A673 (cell line): ENCODE data around the gene THUMPD1. TPM values are rescaled to one million over a fixed set of nuclear protein-coding genes. Genes with fewer than 3 reads are reported as not detected.
"Not testable (repeated sequence)": the region's sequence is repeated elsewhere in the genome, so short reads cannot be mapped to it uniquely, and the experiment has no call there.

ENCODE experiments used
- BruUV-seq: library from RNA; stranded (reverse); fragments of 400-500 nt; replicated peaks from 2 replicates; lab custom pipeline; 2021; lab: Mats Ljungman, UMichigan
- CTCF ChIA-PET: fragments of 300-600 bp; sonication (Branson Sonifier 250); formaldehyde crosslinking; loops from one replicate; lab custom pipeline; 2022; ENCODE audit warnings: antibody characterized with exemption; lab: Charles Lee
- POLR2A ChIA-PET: fragments of 300-600 bp; sonication (Branson Sonifier 250); formaldehyde crosslinking; loops from one replicate; lab custom pipeline; 2022; ENCODE audit warnings: antibody characterized with exemption; ENCODE audit not compliant: low non-redundant PET; lab: Charles Lee
- DNase-seq: peaks from one replicate; pipeline ENCODE4 v3.0.0-alpha.2; 2015; ENCODE audit warnings: low spot score
- H3K27ac ChIP-seq: fragments of 200-600 bp; sonication (generic); 2 replicates; pipeline ENCODE4 v1.5.1; 2016; ENCODE audit warnings: mixed run types, low read depth, mild to moderate bottlenecking, mixed read lengths, antibody characterized with exemption, low read length; ENCODE audit not compliant: poor library complexity, severe bottlenecking
- H3K27me3 ChIP-seq: fragments of 200-600 bp; sonication (generic); replicated peaks from 2 replicates; pipeline ENCODE4 v1.6.1; 2017; ENCODE audit warnings: mixed run types, low read depth, mild to moderate bottlenecking, mixed read lengths, antibody characterized with exemption, low read length; ENCODE audit not compliant: insufficient read depth, poor library complexity
- H3K36me3 ChIP-seq: fragments of 200-600 bp; sonication (generic); 2 replicates; pipeline ENCODE4 v1.6.1; 2016; ENCODE audit warnings: mixed run types, mild to moderate bottlenecking, mixed read lengths, antibody characterized with exemption, low read length; ENCODE audit not compliant: insufficient read depth, poor library complexity, severe bottlenecking
- H3K4me1 ChIP-seq: fragments of 200-600 bp; sonication (generic); 2 replicates; pipeline ENCODE4 v1.6.1; 2017; ENCODE audit warnings: mixed run types, mild to moderate bottlenecking, mixed read lengths, antibody characterized with exemption, low read length; ENCODE audit not compliant: insufficient read depth, poor library complexity, severe bottlenecking
- H3K4me3 ChIP-seq: fragments of 200-600 bp; sonication (generic); 2 replicates; pipeline ENCODE4 v1.5.1; 2016; ENCODE audit warnings: low read depth, mixed run types, mild to moderate bottlenecking, mixed read lengths, low read length; ENCODE audit not compliant: poor library complexity, severe bottlenecking
- H3K9me3 ChIP-seq: fragments of 200-600 bp; sonication (generic); 2 replicates; pipeline ENCODE4 v1.6.1; 2016; ENCODE audit warnings: mixed run types, low read depth, mild to moderate bottlenecking, mixed read lengths, antibody characterized with exemption, low read length; ENCODE audit not compliant: poor library complexity, severe bottlenecking
- EZH2 ChIP-seq: fragments of 200-600 bp; sonication (generic); IDR thresholded peaks from 2 replicates; pipeline ENCODE4 v1.6.1; 2017; ENCODE audit warnings: borderline replicate concordance, low read depth, mild to moderate bottlenecking, mixed read lengths, antibody characterized with exemption, low read length; ENCODE audit not compliant: poor library complexity, severe bottlenecking
- intact Hi-C: fragments of 100-400 bp; cut with micrococcal nuclease; formaldehyde crosslinking; loops from one replicate; pipeline ENCODE4 v1.10.0; 2022; ENCODE audit not compliant: unreplicated experiment
- total RNA-seq: library from RNA; stranded (reverse); gene quantifications from 2 replicates; pipeline ENCODE4 v1.2.3, GENCODE V29; 2021
- TF ChIP-seq, protein P1 (sequence below): fragments of 300-800, 200-600 bp; sonication (generic); conservative IDR thresholded peaks from 2 replicates; pipeline ENCODE4 v1.5.1; 2017; ENCODE audit warnings: low read depth, mild to moderate bottlenecking, antibody characterized with exemption, low read length, moderate library complexity, mixed read lengths

The THUMPD1 gene
- total RNA-seq, 1 experiment from 2014 or later: 29.9 TPM

DNA sequence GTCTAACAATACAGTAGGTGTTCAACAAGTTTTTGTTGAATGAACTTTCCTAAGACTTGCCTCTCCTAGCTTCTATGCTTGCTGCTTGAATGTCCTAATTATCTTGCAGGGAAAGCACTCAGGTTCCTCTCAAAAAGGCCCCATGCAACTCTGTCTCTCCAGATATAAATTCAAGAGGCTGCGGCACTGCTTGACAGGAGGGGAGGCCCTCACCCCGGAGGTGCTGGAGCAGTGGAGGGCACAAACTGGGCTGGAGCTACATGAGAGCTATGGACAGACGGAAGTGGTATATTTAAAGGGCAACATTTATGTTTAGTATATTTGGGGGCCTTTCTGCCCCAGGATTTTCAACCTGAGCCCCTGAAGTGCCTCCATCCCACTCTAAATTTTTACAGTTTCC lies 14.4 kb downstream of the THUMPD1 start:
- POLR2A ChIA-PET: no interaction called here
- Histone ChIP-seq H3K36me3 (no peaks in the 10 kb centered on the region), H3K27ac (no peak overlapping the region), H3K27me3 (no peaks in the 10 kb centered on the region), H3K4me1 (no peaks in the 10 kb centered on the region), H3K4me3 (no peak overlapping the region), H3K9me3 (no peaks in the 10 kb centered on the region)
- intact Hi-C loops: no loop called here
- no TSS peak for BruUV-seq
- CTCF ChIA-PET: no interaction called here
- DNase-seq: no peak
- TF ChIP-seq EZH2: no peak
- TF ChIP-seq, protein P1, sequence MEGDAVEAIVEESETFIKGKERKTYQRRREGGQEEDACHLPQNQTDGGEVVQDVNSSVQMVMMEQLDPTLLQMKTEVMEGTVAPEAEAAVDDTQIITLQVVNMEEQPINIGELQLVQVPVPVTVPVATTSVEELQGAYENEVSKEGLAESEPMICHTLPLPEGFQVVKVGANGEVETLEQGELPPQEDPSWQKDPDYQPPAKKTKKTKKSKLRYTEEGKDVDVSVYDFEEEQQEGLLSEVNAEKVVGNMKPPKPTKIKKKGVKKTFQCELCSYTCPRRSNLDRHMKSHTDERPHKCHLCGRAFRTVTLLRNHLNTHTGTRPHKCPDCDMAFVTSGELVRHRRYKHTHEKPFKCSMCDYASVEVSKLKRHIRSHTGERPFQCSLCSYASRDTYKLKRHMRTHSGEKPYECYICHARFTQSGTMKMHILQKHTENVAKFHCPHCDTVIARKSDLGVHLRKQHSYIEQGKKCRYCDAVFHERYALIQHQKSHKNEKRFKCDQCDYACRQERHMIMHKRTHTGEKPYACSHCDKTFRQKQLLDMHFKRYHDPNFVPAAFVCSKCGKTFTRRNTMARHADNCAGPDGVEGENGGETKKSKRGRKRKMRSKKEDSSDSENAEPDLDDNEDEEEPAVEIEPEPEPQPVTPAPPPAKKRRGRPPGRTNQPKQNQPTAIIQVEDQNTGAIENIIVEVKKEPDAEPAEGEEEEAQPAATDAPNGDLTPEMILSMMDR: no peak

DNA sequence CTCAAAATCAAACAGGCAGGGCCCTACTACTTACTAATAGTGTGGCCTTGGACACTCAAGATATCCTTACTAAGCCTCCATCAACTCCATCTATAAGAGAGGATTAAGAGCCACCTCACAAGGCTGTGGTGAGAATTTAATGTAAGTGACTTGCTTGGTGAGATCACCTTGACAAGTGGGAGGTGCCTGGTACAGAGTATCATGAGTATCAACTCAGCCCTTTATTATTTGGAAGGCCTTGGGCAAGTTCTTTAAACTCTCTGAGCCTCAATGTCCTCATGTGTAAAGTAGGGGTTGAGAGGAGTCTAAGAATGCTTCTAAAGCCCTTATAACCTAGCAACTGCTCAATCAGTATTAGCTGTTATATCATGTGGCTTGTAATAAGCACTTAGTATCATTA lies 15.0 kb downstream of the THUMPD1 start:
- TF ChIP-seq, protein P1: no peak
- TF ChIP-seq EZH2: no peak
- Histone ChIP-seq H3K4me1 (no peaks in the 10 kb centered on the region), H3K36me3 (no peaks in the 10 kb centered on the region), H3K27ac (no peak overlapping the region), H3K9me3 (no peaks in the 10 kb centered on the region), H3K27me3 (no peaks in the 10 kb centered on the region), H3K4me3 (no peak overlapping the region)
- POLR2A ChIA-PET: no interaction called here
- intact Hi-C loops: no loop called here
- DNase-seq: no peak
- BruUV-seq: no TSS peak
- CTCF ChIA-PET: no interaction called here

DNA sequence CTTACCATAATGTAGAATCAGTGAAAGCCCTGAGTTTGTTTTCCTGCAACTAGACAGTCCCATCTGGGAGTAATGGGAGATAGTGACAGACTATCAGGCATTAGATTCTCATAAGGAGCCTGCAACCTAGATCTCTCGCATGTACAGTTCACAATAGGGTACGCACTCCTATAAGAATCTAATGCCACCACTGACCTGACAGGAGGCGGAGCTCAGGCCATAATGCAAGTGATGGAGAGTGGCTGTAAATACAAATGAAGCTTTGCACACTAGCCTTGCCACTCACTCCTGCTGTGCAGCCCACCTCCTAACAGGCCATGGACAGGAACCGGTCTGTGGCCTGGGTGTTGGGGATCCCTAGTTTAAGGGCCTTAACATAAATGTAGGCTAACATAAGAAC lies 21.4 kb downstream of the THUMPD1 start:
- Histone ChIP-seq H3K9me3 (no peaks in the 10 kb centered on the region), H3K27ac (no peak overlapping the region), H3K4me3 (no peak overlapping the region), H3K27me3 (peaks cover 3% of the 10 kb centered on the region), H3K36me3 (no peaks in the 10 kb centered on the region), H3K4me1 (no peaks in the 10 kb centered on the region)
- intact Hi-C loops: no loop called here
- TF ChIP-seq, protein P1: no peak
- no peak for TF ChIP-seq EZH2
- ChIA-PET POLR2A (no interaction called here), CTCF (no interaction called here)
- BruUV-seq: no TSS peak
- no peak for DNase-seq

DNA sequence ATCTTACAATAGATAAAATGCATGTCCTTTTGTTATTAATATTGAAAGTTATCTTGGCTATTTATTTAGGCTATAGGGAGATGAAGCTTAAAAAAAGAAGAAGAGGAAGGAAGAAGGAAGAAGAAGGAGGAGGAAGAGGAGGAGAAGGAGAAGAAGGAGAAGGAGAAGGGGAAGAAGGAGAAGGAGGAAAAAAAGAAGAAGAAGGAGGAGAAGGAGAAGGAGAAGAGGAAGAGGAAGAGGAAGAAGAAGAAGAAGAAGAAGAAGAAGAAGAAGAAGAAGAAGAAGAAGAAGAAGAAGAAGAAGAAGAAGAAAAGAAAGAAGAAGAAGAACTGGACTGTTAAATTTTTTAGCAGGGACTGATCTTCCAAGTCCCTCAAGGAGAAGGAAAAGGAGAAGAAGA lies 23.9 kb downstream of the THUMPD1 start:
- H3K4me1 ChIP-seq, H3K9me3 ChIP-seq, DNase-seq, H3K27me3 ChIP-seq, CTCF ChIA-PET, POLR2A ChIA-PET, H3K27ac ChIP-seq, BruUV-seq, intact Hi-C loops, H3K36me3 ChIP-seq, H3K4me3 ChIP-seq: not testable (repeated sequence)
